Right atrium auricular region (tissue), 2 donors: ENCODE data around the gene CTU2. TPM values are rescaled to one million over a fixed set of nuclear protein-coding genes. Genes with fewer than 3 reads are reported as not detected.

Source experiments
- DNase-seq: peaks from one replicate; pipeline ENCODE4 v3.0.0-alpha.2; 2019; ENCODE audit warnings: low spot score
- H3K27ac ChIP-seq, 2 donors: fragments of 200-600 bp; sonication (generic); 1 replicate in 1 of 2; 2 replicates in 1 of 2; pipeline ENCODE4 v1.5.1; 2016 to 2019
- H3K27me3 ChIP-seq, 2 donors: fragments of 200-600 bp; sonication (generic); one replicate each; pipeline versions ENCODE4 v1.5.1 to v1.6.0; 2017 to 2019
- H3K36me3 ChIP-seq: fragments of 200-600 bp; sonication (generic); one replicate; pipeline ENCODE4 v1.5.1; 2016
- H3K4me1 ChIP-seq, 2 donors: fragments of 200-600 bp; sonication (generic); one replicate each; pipeline versions ENCODE4 v1.5.1 to v1.6.0; 2017 to 2019
- H3K4me3 ChIP-seq, 2 donors: fragments of 200-600 bp; sonication (generic); 1 replicate in 1 of 2; 2 replicates in 1 of 2; pipeline ENCODE4 v1.5.1; 2017 to 2019; ENCODE audit warnings: mild to moderate bottlenecking in 1 of 2, moderate library complexity in 1 of 2
- H3K9me3 ChIP-seq, 2 donors: fragments of 200-600 bp; sonication (generic); one replicate each; pipeline ENCODE4 v1.5.1; 2019
- total RNA-seq, 2 donors: library from RNA; depleted of rRNA; stranded (reverse); fragments of >200 nt; gene quantifications; one replicate each; pipeline ENCODE4 v1.1.0, GENCODE V29; 2016
- TF ChIP-seq, protein P1 (sequence below), 2 donors: fragments of 200-600 bp; sonication (generic); IDR thresholded peaks; one replicate each; pipeline ENCODE4 v1.5.1; 2019; ENCODE audit warnings: antibody characterized with exemption in 2 of 2

Gene CTU2
- total RNA-seq, 2 donors from 2014 or later = 7.1 to 8.2 TPM

DNA sequence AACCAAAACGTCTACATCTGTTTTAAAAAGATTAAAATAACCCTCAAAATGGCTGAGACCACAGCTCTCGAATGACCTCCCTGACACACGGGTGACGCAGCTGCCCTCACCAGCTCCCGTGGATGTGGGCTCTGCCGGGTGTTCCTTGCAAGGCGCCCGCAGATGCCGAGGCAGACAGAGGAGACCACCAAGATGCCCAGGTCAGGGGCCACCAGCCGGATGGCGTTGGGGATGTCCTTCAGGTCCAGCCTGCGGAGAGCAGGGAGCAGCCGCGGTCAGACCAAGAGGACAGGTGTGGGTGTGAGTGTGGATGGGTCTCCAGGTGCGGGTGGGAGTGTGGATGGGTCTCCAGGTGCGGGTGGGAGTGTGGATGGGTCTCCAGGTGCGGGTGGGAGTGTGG, 35.1 kb downstream of the CTU2 start:
- H3K27me3 ChIP-seq = no peaks in the 10 kb centered on the region
- H3K27ac ChIP-seq = no peak overlapping the region
- no peak for DNase-seq
- H3K4me1 ChIP-seq = peaks cover 0 to 33% of the 10 kb centered on the region in 2 donors
- H3K4me3 ChIP-seq = no peak overlapping the region
- H3K9me3 ChIP-seq = no peaks in the 10 kb centered on the region
- no peaks in the 10 kb centered on the region for H3K36me3 ChIP-seq
- TF ChIP-seq, protein P1, sequence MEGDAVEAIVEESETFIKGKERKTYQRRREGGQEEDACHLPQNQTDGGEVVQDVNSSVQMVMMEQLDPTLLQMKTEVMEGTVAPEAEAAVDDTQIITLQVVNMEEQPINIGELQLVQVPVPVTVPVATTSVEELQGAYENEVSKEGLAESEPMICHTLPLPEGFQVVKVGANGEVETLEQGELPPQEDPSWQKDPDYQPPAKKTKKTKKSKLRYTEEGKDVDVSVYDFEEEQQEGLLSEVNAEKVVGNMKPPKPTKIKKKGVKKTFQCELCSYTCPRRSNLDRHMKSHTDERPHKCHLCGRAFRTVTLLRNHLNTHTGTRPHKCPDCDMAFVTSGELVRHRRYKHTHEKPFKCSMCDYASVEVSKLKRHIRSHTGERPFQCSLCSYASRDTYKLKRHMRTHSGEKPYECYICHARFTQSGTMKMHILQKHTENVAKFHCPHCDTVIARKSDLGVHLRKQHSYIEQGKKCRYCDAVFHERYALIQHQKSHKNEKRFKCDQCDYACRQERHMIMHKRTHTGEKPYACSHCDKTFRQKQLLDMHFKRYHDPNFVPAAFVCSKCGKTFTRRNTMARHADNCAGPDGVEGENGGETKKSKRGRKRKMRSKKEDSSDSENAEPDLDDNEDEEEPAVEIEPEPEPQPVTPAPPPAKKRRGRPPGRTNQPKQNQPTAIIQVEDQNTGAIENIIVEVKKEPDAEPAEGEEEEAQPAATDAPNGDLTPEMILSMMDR (IDR thresholded peaks at IDR 0.05) = no peak

DNA sequence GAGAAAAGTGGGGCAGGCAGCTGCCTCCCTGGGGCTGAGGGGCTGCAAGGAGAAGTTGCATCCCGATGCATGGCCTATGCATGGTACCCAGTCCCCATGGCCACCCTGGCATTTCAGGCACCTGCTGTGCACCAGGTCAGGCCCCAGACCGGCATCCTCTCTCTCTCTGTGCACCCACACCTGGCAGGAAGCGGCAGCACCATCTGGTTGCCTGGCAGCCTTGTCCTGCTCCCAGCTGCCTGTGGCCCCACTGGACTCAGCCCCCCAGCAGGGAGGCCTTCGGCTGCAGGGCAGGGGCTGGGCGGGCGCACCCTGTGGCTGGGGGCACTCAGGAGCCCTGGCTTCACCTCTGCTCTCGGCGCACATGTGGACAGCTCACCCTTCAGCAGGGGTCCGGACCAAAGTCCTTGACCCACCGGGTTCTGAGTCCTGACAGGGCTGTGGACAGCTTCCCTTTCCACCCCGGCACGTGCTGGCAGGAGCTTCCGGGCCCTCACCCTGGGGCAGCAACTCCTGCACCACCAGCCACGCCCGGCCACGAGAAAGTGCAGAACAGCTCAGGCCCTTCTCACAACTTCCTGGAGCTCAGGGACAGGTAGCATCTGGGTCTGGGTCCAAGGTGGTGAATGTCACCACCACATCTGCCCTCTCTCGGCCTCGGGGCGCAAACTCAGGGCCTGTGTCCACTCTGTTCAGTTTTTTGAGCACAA, 36.7 kb downstream of the CTU2 start:
- DNase-seq = no peak
- Histone ChIP-seq H3K4me3 (no peak overlapping the region), H3K27me3 (no peaks in the 10 kb centered on the region), H3K9me3 (no peaks in the 10 kb centered on the region), H3K27ac (no peak overlapping the region), H3K4me1 (peaks cover 0 to 37% of the 10 kb centered on the region in 2 donors), H3K36me3 (no peaks in the 10 kb centered on the region)
- TF ChIP-seq, protein P1 (IDR thresholded peaks at IDR 0.05) = no peak

DNA sequence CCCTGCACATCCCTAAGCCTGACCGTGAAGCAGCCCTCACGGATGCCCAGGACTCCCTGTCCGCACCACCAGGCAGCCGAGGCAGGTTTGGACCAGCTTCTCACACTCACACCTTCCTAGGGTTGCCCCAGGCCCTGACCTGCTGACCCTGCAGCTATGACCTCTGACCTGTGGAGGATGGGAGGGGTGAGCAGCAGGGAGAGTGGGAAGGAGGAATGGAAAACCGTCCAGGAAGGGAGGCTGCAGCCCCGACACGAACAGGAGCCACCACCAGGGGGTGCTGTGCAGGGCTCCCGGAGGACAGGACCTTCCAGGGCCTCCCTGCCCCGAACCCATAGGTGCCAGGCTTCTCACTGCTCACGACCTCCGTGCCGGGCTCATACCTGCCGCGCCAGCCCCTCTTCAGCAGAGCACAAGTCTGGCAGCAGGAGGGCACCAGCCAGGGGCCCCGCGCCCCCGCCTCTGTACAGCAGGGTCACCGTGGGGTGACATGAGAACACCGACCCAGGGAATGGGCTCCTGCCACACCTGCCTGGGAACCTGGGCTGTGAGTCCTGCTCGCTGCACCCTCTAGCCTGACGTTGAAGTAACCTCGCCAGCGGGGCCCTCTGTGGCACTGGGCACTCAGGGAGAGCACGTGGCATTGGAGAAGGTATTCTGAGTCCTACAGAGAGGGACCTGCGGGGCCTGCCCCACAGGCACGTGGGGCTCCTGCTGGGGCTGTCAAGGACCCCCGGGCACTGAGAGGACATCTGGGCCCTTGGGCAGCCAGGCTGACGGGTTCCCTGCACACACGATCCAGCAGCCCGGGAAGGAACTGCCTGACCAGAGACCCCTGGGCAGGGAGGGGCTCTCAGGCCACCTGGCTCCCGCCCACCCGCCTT, 37.6 kb downstream of the CTU2 start:
- Histone ChIP-seq H3K36me3 (no peaks in the 10 kb centered on the region), H3K4me1 (peaks cover 0 to 37% of the 10 kb centered on the region in 2 donors), H3K4me3 (no peak overlapping the region), H3K27ac (no peak overlapping the region), H3K27me3 (no peaks in the 10 kb centered on the region), H3K9me3 (no peaks in the 10 kb centered on the region)
- TF ChIP-seq, protein P1 (IDR thresholded peaks at IDR 0.05) = peak; percentile 74 to 92
- peak; percentile 79 for DNase-seq

DNA sequence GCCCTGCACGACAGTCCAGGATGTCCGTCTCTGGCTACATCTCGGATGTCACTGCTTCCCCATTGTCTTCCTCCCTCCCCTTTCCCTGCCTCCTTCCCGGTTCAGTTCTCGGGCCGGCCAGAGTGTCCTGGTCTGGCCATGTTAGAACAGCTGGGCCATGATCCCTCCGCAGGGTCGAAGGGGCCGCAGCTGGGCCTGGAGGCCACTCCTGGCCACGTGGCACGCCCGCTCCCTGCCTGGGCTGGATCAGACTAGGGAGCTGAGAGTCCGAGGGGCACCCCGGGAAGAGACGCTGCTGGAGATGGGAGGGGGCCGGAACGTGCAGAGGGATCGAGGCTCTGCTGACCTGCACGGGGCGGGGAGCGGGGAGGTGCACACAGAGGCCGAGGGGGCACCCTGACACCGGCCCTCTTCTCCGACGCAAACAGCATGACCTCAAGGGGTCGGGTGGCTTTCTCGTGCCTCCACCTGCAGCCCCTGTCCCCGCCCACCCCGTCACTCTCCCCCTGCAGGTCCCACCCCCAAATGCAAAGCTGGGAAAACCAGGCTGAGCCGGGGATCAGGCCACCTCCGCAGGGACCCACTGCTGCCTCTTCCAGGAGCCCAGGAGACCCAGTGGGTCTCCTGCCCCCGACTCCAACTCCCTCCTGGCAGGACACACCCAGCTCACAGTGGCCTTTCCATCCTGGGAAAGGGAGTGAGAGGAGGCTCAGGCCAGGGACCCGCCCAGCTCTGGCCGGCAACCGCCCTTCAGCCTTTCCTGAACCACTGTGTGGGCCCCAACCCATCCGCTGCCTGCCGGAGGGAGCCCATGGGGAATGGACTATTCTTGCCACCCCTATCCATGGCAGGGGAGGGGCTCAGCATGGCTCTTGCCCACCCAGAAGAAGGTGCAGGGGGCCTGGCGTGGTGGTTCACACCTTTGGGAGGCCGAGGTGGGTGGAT, 38.5 kb downstream of the CTU2 start:
- no peaks in the 10 kb centered on the region for H3K36me3 ChIP-seq
- H3K27me3 ChIP-seq = no peaks in the 10 kb centered on the region
- DNase-seq = no peak
- TF ChIP-seq, protein P1 (IDR thresholded peaks at IDR 0.05) = no peak
- no peak overlapping the region for H3K4me3 ChIP-seq
- H3K27ac ChIP-seq = no peak overlapping the region
- no peaks in the 10 kb centered on the region for H3K9me3 ChIP-seq
- peaks cover 0 to 37% of the 10 kb centered on the region in 2 donors for H3K4me1 ChIP-seq

DNA sequence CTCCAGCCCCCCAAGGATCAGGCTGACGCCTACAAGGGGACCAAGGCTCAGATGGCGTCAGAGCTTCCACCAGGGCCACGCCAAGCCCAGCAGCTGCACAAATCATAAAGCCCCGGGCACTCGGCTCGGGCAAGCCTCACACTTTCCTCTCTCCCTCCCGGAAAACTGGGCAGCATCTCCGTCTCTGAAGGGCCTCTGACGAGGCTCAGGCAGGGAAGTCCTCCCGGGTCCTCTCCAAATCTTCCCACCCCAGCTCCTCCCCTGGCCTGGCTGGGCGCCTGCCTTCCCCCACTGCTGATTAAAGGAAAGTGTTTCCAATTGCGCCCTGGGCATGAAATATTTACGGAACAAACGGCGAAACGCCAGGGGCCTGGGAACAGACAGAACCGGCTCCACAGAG, 40.2 kb downstream of the CTU2 start:
- DNase-seq = peak; percentile 85
- Histone ChIP-seq H3K4me1 (peaks cover 0 to 37% of the 10 kb centered on the region in 2 donors), H3K4me3 (no peak overlapping the region), H3K9me3 (no peaks in the 10 kb centered on the region), H3K27me3 (no peaks in the 10 kb centered on the region), H3K27ac (peak overlapping the region; percentile 22 to 40), H3K36me3 (no peaks in the 10 kb centered on the region)
- TF ChIP-seq, protein P1 (IDR thresholded peaks at IDR 0.05) = no peak
